HG03571 (cell line): ENCODE data around the gene GJE1.

Experiments used
- ATAC-seq: cut with Tn5 transposase; IDR thresholded peaks from one replicate; pipeline ENCODE4 v1.9.1; 2021; ENCODE audit not compliant: unreplicated experiment

GJE1 gene

GRCh38 chr6:142162780-142163179, 30.1 kb downstream of the GJE1 start:
- no peak for ATAC-seq

GRCh38 chr6:142165227-142165626, 32.5 kb downstream of the GJE1 start:
- ATAC-seq, result no peak

- ATAC-seq, result no peak
Measured at GRCh38 chr6:142167071-142167470, 34.3 kb downstream of the GJE1 start.

DNA sequence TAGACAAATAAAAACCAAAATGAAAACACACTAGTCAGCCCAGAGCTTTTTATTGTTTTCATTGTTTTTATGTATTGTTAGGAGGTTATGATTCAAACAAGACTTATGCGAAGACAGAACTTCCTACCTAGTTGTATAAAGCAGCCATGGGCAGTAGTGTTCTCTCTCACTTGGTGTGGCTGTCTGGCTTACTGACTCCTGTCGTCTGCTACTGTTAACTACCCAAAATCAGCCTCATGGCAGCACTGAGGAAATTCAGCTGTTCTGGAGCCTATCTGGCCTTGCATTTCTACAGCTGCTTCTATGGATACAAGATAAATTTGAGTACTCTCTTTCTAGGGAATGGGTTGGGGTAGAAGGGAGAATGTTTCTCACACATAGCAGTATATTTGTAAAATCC, 34.8 kb downstream of the GJE1 start:
- no peak for ATAC-seq

GRCh38 chr6:142171351-142171750, 38.6 kb downstream of the GJE1 start:
- no peak for ATAC-seq

DNA sequence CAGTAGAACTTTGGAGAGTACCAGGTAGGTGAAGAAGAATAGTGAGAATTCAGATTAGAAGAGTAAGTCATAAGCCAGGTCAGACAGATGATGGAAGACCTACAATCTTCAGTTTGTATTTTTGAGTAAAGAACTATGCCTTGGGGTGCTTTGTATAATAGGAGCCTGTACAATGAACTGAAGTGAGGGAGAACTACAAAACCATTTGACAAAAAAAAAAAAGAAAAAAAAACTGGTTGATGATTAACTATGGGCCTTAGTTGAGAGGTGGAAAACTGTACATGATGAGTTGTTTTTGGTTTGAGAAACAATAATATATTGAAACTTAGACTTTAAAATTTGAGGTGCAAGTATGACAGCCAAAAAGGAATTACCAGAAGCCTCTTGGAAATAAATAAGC, 40.0 kb downstream of the GJE1 start:
- no peak for ATAC-seq

DNA sequence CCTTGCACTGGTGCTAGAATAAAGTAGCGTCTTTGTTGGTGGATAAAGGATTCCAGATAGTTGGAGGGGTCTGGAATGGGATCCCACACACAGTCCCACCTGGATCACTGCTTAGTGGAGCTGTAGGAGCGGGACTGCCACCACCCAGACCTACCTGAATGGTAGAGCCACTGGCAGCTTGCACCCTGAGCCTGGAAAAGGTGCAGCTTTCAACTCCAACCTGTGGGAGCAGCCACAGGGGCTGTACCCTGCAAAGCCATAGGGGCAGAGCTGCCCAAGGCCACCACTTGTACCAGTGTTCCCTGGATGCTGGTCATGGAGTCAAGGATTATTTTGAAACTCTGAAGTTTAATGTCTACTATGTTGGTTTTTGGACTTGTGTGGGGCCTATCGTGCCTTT, 41.3 kb downstream of the GJE1 start:
- no peak for ATAC-seq

- no peak for ATAC-seq
Measured at GRCh38 chr6:142174703-142175102, 42.0 kb downstream of the GJE1 start.

GRCh38 chr6:142178129-142178528, 45.4 kb downstream of the GJE1 start:
- no peak for ATAC-seq

GRCh38 chr6:142182004-142182403, 49.3 kb downstream of the GJE1 start:
- ATAC-seq, result no peak

DNA sequence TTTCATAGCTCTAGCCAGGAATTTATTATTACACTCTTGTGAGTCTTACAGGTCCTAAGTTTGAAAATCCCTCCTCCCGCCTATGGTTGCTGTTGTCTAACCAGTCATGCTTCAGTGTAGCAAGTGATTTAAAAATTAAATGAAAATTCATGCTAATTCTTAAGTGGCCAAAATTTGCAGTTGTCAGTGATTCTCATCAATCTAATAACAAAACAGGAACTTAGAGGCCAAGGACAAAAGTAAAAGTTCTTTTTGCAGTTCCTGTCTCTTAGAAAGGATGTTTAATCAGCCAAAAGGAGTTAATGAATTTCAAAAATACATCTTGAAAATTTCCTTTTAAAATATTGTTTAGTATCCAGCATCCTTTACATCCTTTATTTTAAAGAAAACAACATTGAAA, 50.6 kb downstream of the GJE1 start:
- ATAC-seq, result no peak

- no peak for ATAC-seq
Measured at GRCh38 chr6:142184307-142184706, 51.6 kb downstream of the GJE1 start.
